IPS-20b (cell line): ENCODE results near the gene GGA1.
A peak's percentile ranks its signal among the peaks of the same experiment; 100 is the strongest.

Source experiments
- H3K27ac ChIP-seq: one replicate; pipeline ENCODE4 v1.5.1; 2013; ENCODE audit warnings: low read length
- H3K27me3 ChIP-seq: 2 replicates; pipeline ENCODE4 v1.6.1; 2013; ENCODE audit warnings: mild to moderate bottlenecking, low read length, inconsistent platforms; ENCODE audit not compliant: insufficient read depth
- H3K36me3 ChIP-seq: 2 replicates; pipeline ENCODE4 v1.6.1; 2013; ENCODE audit warnings: low read depth, mild to moderate bottlenecking, inconsistent platforms, low read length, moderate library complexity; ENCODE audit not compliant: insufficient read depth
- H3K4me1 ChIP-seq: 2 replicates; pipeline ENCODE4 v1.6.1; 2013; ENCODE audit warnings: mild to moderate bottlenecking, control low read depth, inconsistent platforms, low read length, moderate library complexity; ENCODE audit not compliant: insufficient read depth
- H3K4me3 ChIP-seq: 2 replicates; pipeline ENCODE4 v1.5.1; 2013; ENCODE audit warnings: mild to moderate bottlenecking, low read length, inconsistent platforms
- H3K9ac ChIP-seq: 2 replicates; pipeline ENCODE4 v1.6.1; 2013; ENCODE audit warnings: low read depth, mild to moderate bottlenecking, inconsistent platforms, low read length, moderate library complexity
- H3K9me3 ChIP-seq: 2 replicates; pipeline ENCODE4 v1.6.1; 2013; ENCODE audit warnings: mild to moderate bottlenecking, low read depth, low read length, inconsistent platforms; ENCODE audit not compliant: insufficient read depth

GGA1 gene

GRCh38 chr22:37661160-37661924 is 52.7 kb downstream of the GGA1 start:
- 0 out of 2 replicates have a peak, but pooled peaks cover 4% of the 10 kb centered on the region for H3K4me1 ChIP-seq
- no peak overlapping the region for H3K4me3 ChIP-seq
- H3K9me3 ChIP-seq: no peaks in the 10 kb centered on the region
- H3K27ac ChIP-seq: no peak overlapping the region
- H3K9ac ChIP-seq: no peak overlapping the region
- H3K27me3 ChIP-seq: no peaks in the 10 kb centered on the region
- H3K36me3 ChIP-seq: peaks cover 16% of the 10 kb centered on the region; the same call in 1 of the 2 replicates

GRCh38 chr22:37662039-37662438 is 53.4 kb downstream of the GGA1 start:
- Histone ChIP-seq H3K27ac (no peak overlapping the region), H3K4me3 (no peak overlapping the region), H3K9ac (no peak overlapping the region), H3K27me3 (no peaks in the 10 kb centered on the region), H3K9me3 (no peaks in the 10 kb centered on the region), H3K4me1 (0 out of 2 replicates have a peak, but pooled peaks cover 4% of the 10 kb centered on the region), H3K36me3 (peaks cover 23% of the 10 kb centered on the region; the same call in 1 of the 2 replicates)

DNA sequence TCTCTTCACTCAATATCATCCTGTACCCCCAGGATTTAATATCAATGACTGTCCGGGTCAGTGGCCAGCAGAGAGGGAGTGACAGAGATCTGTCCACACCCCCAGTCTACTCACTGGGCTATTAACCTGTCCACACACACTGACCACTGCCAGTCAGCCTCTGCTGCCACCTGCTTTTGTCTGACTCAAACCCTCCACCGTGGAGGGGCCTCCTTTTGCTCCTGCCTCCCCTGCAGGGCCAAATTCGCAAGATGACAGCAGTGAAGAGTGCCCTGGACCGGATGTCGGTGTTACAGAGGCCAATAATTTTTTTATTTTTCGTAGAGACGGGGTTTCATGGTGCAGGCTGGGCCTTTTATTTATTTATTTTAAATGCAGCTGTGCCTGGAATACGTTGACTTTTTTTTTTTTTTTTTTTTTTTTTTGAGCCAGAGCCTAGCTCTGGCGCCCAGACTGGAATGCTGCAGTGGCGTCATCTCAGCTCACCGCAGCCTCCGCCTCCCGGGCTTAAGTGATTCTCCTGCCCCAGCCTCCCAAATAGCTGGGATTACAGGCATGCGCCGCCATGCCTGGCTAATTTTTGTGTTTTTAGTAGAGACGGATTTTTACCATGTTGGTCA is 55.0 kb downstream of the GGA1 start:
- Histone ChIP-seq H3K4me3 (no peak overlapping the region), H3K4me1 (peaks cover 4% of the 10 kb centered on the region; the same call in 1 of the 2 replicates), H3K9me3 (no peaks in the 10 kb centered on the region), H3K27me3 (no peaks in the 10 kb centered on the region), H3K27ac (no peak overlapping the region), H3K36me3 (peaks cover 26% of the 10 kb centered on the region; the same call in 1 of the 2 replicates), H3K9ac (no peak overlapping the region)

DNA sequence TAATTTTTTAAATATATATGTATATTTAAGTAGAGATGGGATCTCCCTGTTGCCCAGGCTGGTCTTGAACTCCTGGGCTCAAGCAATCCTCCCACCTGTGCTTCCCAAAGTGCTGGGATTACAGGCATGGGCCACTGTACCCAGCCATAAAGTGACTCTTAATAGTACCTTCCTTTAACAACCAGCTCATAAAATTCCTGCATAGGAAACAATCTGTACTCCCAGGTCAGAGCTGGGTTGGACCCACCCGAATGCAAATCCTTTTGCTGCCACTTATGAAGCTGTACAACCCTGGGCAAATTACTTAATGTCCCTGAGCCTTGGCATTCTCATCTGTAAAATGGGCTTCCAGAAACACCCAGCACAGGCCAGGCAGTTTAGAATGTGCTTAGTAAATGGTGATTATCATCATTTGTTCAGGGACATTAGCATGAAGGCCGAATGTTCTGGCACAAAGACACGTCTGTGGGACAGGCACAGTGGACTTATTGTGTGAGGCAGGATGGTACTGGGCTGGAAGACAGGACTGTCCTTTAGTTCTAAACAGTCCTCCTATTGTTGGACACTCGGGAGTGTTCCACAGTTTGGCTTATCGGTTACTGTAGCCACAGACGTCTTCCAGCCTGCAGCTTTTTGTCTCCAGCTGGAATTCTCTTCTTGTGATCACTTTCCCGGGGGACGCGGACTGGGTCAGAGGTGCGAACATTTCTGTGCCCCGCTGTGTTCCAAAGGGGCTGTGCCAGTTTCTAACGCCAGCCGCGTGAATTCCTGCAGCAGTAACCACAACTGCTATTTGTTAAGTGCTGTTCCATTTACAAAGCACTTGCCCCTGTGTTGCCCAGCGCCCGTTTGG is 55.8 kb downstream of the GGA1 start:
- no peak overlapping the region for H3K9ac ChIP-seq

GRCh38 chr22:37665487-37665886 is 56.9 kb downstream of the GGA1 start:
- Histone ChIP-seq H3K27ac (no peak overlapping the region), H3K9me3 (no peaks in the 10 kb centered on the region), H3K4me1 (no peaks in the 10 kb centered on the region; the same call in 1 of the 2 replicates), H3K9ac (no peak overlapping the region), H3K27me3 (no peaks in the 10 kb centered on the region), H3K4me3 (no peak overlapping the region), H3K36me3 (peaks cover 26% of the 10 kb centered on the region; the same call in 1 of the 2 replicates)

More for the DNA sequence above, 55.8 kb downstream of the GGA1 start:
- Histone ChIP-seq H3K27ac (no peak overlapping the region), H3K4me1 (peaks cover 3% of the 10 kb centered on the region; the same call in 1 of the 2 replicates), H3K27me3 (no peaks in the 10 kb centered on the region), H3K36me3 (peaks cover 26% of the 10 kb centered on the region; the same call in 1 of the 2 replicates), H3K9me3 (no peaks in the 10 kb centered on the region), H3K4me3 (no peak overlapping the region)

GRCh38 chr22:37669586-37669985 is 61.0 kb downstream of the GGA1 start:
- no peak overlapping the region for H3K9ac ChIP-seq
- H3K36me3 ChIP-seq: peaks cover 26% of the 10 kb centered on the region; the same call in 1 of the 2 replicates
- no peaks in the 10 kb centered on the region for H3K9me3 ChIP-seq
- no peak overlapping the region for H3K27ac ChIP-seq
- H3K27me3 ChIP-seq: no peaks in the 10 kb centered on the region
- no peak overlapping the region for H3K4me3 ChIP-seq
- H3K4me1 ChIP-seq: no peaks in the 10 kb centered on the region; the same call in 1 of the 2 replicates

GRCh38 chr22:37672206-37672919 is 63.7 kb downstream of the GGA1 start:
- H3K4me3 ChIP-seq: no peak overlapping the region
- no peak overlapping the region for H3K27ac ChIP-seq
- peaks cover 4% of the 10 kb centered on the region; the same call in 1 of the 2 replicates for H3K4me1 ChIP-seq

GRCh38 chr22:37672920-37673455 is 64.4 kb downstream of the GGA1 start:
- H3K27ac ChIP-seq: no peak overlapping the region
- peaks cover 4% of the 10 kb centered on the region; the same call in 1 of the 2 replicates for H3K4me1 ChIP-seq
- no peak overlapping the region for H3K4me3 ChIP-seq
- no peaks in the 10 kb centered on the region for H3K36me3 ChIP-seq
- H3K9ac ChIP-seq: no peak overlapping the region
- H3K9me3 ChIP-seq: no peaks in the 10 kb centered on the region
- peaks cover 18% of the 10 kb centered on the region; the same call in 1 of the 2 replicates for H3K27me3 ChIP-seq

More at GRCh38 chr22:37672206-37672919, 63.7 kb downstream of the GGA1 start:
- Histone ChIP-seq H3K9ac (no peak overlapping the region), H3K9me3 (no peaks in the 10 kb centered on the region), H3K27me3 (peaks cover 18% of the 10 kb centered on the region; the same call in 1 of the 2 replicates), H3K36me3 (no peaks in the 10 kb centered on the region)

GRCh38 chr22:37674248-37674647 is 65.6 kb downstream of the GGA1 start:
- Histone ChIP-seq H3K36me3 (no peaks in the 10 kb centered on the region), H3K9ac (no peak overlapping the region), H3K27me3 (peaks cover 18% of the 10 kb centered on the region; the same call in 1 of the 2 replicates), H3K9me3 (no peaks in the 10 kb centered on the region), H3K27ac (no peak overlapping the region), H3K4me3 (no peak overlapping the region), H3K4me1 (peaks cover 4% of the 10 kb centered on the region; the same call in 1 of the 2 replicates)

- H3K4me1 ChIP-seq: peaks cover 4% of the 10 kb centered on the region; the same call in 1 of the 2 replicates
- peaks cover 18% of the 10 kb centered on the region; the same call in 1 of the 2 replicates for H3K27me3 ChIP-seq
- H3K9me3 ChIP-seq: no peaks in the 10 kb centered on the region
- no peak within 1 kb of the TSS for H3K27ac ChIP-seq
- H3K4me3 ChIP-seq: peak within 1 kb of the TSS; percentile 63; the same call in 1 of the 2 replicates
- no peaks in the 10 kb centered on the region for H3K36me3 ChIP-seq
- peak within 1 kb of the TSS; percentile 16; the same call in 1 of the 2 replicates for H3K9ac ChIP-seq
These were observed 66.6 kb downstream of the GGA1 start, which contains the start of gene LGALS1 for GRCh38 chr22:37674951-37675929. Gene LGALS1, plus strand, starts transcription at chr22:37675636. Its CDS starts 67 bp downstream, at chr22:37675703.
